Adrenal gland (tissue), 12 donors: ENCODE results near the gene USP2. TPM values are rescaled to one million over a fixed set of nuclear protein-coding genes. Genes with fewer than 3 reads are reported as not detected.
A peak's percentile ranks its signal among the peaks of the same experiment; 100 is the strongest.

Experiments
- DNase-seq, 7 donors: peaks; one replicate each; pipeline ENCODE4 v3.0.0-alpha.2; 2019 to 2020
- H3K27ac ChIP-seq, 5 donors: fragments of 200-600 bp; sonication (generic) in 4 of 5; 1 replicate in 3 of 5; 2 replicates in 2 of 5; pipeline versions ENCODE4 v1.5.1 to v1.8.0; 2016 to 2020; ENCODE audit warnings: mild to moderate bottlenecking in 1 of 5
- H3K27me3 ChIP-seq: fragments of 200-600 bp; 2 replicates; pipeline ENCODE4 v1.8.0; 2021
- H3K36me3 ChIP-seq, 2 donors: fragments of 200-600 bp; replicated peaks in 1 of 2; 1 replicate in 1 of 2; 2 replicates in 1 of 2; pipeline versions ENCODE4 v1.5.1 to v1.8.0; 2018 to 2022
- H3K4me1 ChIP-seq, 2 donors: fragments of 200-600 bp; replicated peaks in 1 of 2; 1 replicate in 1 of 2; 2 replicates in 1 of 2; pipeline versions ENCODE4 v1.5.1 to v1.8.0; 2018 to 2021
- H3K4me3 ChIP-seq, 4 donors: fragments of 200-600 bp; sonication (generic) in 3 of 4; one replicate each; pipeline ENCODE4 v1.5.1; 2016 to 2018
- H3K9me3 ChIP-seq, 3 donors: fragments of 200-600 bp; sonication (generic) in 1 of 3; replicated peaks in 1 of 3; 1 replicate in 2 of 3; 2 replicates in 1 of 3; pipeline versions ENCODE4 v1.5.1 to v1.8.0; 2016 to 2021
- POLR2A ChIP-seq, 2 donors: fragments of 450-650 bp; IDR thresholded peaks; one replicate each; pipeline ENCODE4 v1.6.1; 2017; ENCODE audit warnings: antibody characterized with exemption in 2 of 2, mild to moderate bottlenecking in 2 of 2, moderate library complexity in 1 of 2
- WGBS, 4 donors: extraction: QIAGEN DNeasy Blood & Tissue Kit in 2 of 4; methylation state at CpG; one replicate each; pipeline versions ENCODE4 v1.1.5 to v1.1.7; 2013 to 2017; 5-methylcytosine and 5-hydroxymethylcytosine counted together
- intact Hi-C, 2 donors: fragments of 100-400 bp; cut with DNase I; formaldehyde crosslinking; loops; one replicate each; pipeline versions ENCODE4 v1.14.1 to v1.15.0; 2022 to 2023
- polyA plus RNA-seq, 3 donors: library from polyadenylated mRNA; stranded (reverse); fragments of 200-250 nt in 2 of 3; fragments of 350-450 nt in 1 of 3; fragmentation: Illumina TruSeq in 1 of 3; extraction: RNeasy Lipid Tissue Mini Kit (QIAGEN cat#74804) in 1 of 3; gene quantifications; one replicate each; pipeline ENCODE4 v1.2.3, GENCODE V29; 2013 to 2014
- total RNA-seq, 9 donors: library from RNA; depleted of rRNA in 4 of 9; stranded (reverse); fragments of >200 nt in 4 of 9; fragments of 120-200 nt in 1 of 9; fragmentation: NEBNext Ultra II Directional in 1 of 9; extraction: Animal tissue kit (Norgen Biotek cat#: 25700) in 1 of 9; gene quantifications; one replicate each; pipeline versions ENCODE4 v1.1.0 to v1.2.4, GENCODE V29; 2013 to 2023
- TF ChIP-seq, protein P1 (sequence below), 6 experiments: fragments of 450-650 bp in 4 of 6; fragments of 200-600 bp in 2 of 6; sonication (generic) in 1 of 6; IDR thresholded peaks; 1 replicate in 5 of 6; 2 replicates in 1 of 6; pipeline versions ENCODE4 v1.5.1 to v1.8.0; 2016 to 2021; ENCODE audit warnings: antibody characterized with exemption in 6 of 6, mild to moderate bottlenecking in 2 of 6, moderate library complexity in 1 of 6
- donor health status: healthy with polysubstance abuse.
- donor health status: Bipolar disorder and iron deficiency.
- donor health status: DM: yes; HTN: yes; CAD: no.
- donor health status: DM: no; HTN: no; CAD: no.
- donor health status: DM: no; HTN: no; CAD: no.
- donor health status: DM: yes; HTN: yes; CAD: no.

Gene USP2
- total and polyA plus RNA-seq, 12 donors: 1.8 to 28.7 (median 9.3) TPM

DNA sequence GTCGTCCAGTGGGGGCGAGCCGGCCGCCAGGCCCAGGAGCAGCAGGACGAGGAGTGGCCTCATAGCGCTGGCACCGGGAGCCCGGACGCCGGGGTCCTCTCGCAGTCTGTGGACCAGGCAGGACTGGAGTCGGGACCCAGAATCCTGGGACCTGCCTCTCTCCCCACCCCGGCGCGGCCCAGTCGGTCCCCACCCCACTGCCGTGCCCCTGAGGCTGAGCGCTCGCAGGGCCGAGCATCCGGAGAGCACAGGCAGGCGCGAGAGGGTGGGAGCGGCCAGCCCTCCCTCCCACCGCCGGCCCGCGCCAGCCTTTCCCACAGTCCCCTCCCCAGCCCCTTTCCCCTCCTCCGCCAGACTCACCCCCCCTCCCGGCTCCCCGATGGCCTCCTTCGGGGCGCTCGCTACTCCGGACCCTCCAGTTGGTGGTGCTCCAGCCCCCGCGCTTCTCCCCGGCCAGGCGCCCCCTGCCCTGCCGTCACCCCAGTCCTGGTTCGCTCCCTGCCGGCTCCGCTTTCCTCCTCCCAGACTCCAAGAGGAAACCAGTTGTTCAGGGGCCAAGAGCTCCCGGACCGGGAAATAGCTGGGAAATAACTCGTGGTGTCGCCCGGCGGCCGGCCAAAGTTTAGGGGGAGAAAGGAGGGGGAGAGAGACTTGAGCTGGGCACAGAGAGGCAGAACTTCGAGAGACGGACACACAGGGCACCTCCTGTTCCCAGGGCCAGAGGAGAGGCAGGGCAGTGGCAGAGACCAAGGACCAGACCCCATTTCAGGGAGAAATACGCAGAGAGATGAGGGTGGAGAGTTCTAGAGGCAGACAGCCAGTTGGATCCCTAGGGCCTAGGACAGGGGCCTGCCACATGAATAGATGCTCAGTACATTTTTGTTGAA, 40.9 kb downstream of the USP2 start, which contains the start of gene C1QTNF5:
Gene C1QTNF5, minus strand, starts transcription at position 549 of the 887 bp plus-strand sequence. Its CDS starts 486 bp downstream, at position 63.
- intact Hi-C loops: loop anchor here in 1 of 2 donors (5.0 kb wide), 1 partner anchor 37 kb away; no protein-coding TSS in a partner anchor
- H3K4me3 ChIP-seq: peak within 1 kb of the TSS in 2 of 4 donors; percentile 45 to 72
- WGBS, 4 donors: 11 to 33% (median 16%) methylated on average over 22 to 53 of the region's 53 CpGs
- H3K9me3 ChIP-seq: no peaks in the 10 kb centered on the region
- H3K36me3 ChIP-seq: peaks cover 0 to 11% of the 10 kb centered on the region in 2 donors
- H3K27ac ChIP-seq: peak within 1 kb of the TSS in 4 of 5 donors; percentile 42 to 87 (median 74)
- peak; percentile 54 to 86 (median 70) for DNase-seq
- no peaks in the 10 kb centered on the region for H3K27me3 ChIP-seq
- H3K4me1 ChIP-seq: peaks cover 15 to 41% of the 10 kb centered on the region in 2 donors
- TF ChIP-seq POLR2A (IDR thresholded peaks at IDR 0.05): no peak
- TF ChIP-seq, protein P1, sequence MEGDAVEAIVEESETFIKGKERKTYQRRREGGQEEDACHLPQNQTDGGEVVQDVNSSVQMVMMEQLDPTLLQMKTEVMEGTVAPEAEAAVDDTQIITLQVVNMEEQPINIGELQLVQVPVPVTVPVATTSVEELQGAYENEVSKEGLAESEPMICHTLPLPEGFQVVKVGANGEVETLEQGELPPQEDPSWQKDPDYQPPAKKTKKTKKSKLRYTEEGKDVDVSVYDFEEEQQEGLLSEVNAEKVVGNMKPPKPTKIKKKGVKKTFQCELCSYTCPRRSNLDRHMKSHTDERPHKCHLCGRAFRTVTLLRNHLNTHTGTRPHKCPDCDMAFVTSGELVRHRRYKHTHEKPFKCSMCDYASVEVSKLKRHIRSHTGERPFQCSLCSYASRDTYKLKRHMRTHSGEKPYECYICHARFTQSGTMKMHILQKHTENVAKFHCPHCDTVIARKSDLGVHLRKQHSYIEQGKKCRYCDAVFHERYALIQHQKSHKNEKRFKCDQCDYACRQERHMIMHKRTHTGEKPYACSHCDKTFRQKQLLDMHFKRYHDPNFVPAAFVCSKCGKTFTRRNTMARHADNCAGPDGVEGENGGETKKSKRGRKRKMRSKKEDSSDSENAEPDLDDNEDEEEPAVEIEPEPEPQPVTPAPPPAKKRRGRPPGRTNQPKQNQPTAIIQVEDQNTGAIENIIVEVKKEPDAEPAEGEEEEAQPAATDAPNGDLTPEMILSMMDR (IDR thresholded peaks at IDR 0.05): no peak

DNA sequence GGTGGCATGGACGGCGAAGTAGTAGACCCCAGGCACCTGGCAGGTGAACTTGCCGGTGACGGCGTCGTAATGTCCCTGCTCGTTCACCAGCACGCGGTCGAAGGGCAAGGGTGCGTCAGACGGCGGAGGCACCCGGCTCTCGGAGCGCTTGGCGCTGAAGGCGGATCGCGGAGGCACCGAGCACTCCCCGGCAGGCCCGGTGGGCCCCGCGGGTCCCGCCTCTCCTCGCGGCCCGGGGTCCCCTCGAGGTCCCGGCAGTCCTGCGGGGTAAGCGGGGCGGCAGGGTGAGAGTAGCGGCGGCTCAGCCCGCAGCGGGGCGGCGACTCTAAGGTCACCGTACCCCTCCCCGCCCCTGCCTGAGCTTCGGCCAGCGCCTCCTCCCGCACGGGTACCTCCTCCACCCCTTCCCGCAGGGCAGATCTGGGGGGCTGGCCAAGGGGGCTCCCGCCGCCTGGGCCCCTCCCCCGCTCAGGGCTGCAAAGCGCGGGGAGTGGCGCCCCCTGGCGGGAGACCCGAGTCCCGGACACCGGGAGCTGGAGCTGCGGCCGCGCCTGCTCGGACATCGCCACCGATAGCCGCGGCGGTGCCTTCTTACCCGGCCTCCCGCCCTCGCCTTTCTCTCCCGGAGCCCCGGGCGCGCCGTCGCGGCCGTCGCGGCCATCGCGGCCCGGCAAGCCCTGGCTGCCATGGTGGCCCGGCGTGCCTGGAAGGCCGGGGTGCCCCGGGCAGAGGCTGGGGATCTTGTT, 41.7 kb downstream of the USP2 start:
- intact Hi-C loops: loop anchor here in 1 of 2 donors (5.0 to 10.0 kb wide), 3 partner anchors 38 to 135 kb away; partner anchors contain the start of gene CBL
- 5% methylated on average over 33 to 86 of the region's 86 CpGs; no CpG with 5 or more reads in 1 of the 4 donors for WGBS, 4 donors
- peak overlapping the region in 2 of 4 donors; percentile 45 to 72 for H3K4me3 ChIP-seq
- H3K27ac ChIP-seq: peak overlapping the region in 4 of 5 donors; percentile 42 to 87 (median 74)
- H3K9me3 ChIP-seq: no peaks in the 10 kb centered on the region
- H3K4me1 ChIP-seq: peaks cover 23 to 49% of the 10 kb centered on the region in 2 donors
- no peak for TF ChIP-seq POLR2A (IDR thresholded peaks at IDR 0.05)
- TF ChIP-seq, protein P1 (IDR thresholded peaks at IDR 0.05): peak; percentile 58 to 89 (median 76)
- peaks cover 0 to 11% of the 10 kb centered on the region in 2 donors for H3K36me3 ChIP-seq
- DNase-seq: peak in 5 of 7 donors; percentile 69 to 78 (median 73)
- no peaks in the 10 kb centered on the region for H3K27me3 ChIP-seq

DNA sequence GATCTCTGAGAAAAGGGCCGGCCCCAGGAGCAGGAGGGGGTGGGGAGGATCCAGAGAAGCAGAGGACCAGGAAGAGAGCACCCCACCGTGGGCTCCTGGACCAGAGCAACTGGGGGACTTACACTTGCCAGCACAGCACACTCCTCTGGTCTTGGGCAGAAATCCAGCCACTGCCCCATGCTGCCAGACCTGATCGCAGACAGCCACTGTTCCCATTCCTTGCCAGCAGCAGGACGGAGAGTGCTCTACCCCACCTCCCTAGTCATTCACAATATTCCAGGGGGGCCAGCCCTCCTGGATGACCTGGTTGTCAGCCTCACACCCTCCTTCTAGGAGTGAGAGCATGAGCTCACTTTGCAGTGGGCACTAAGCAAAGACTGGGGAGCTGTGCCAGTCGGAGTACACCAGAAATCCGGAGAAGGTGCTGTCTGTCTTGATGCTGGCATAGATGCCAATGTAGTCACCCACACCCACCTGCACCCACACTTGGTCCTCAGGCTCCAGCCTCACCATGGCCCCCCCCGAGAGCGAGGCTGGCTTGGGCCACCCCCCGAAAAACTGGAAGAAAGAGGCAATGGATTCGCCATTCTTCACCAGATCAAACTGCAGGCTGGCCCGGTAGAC, 42.4 kb downstream of the USP2 start:
- no peak overlapping the region for H3K27ac ChIP-seq
- H3K27me3 ChIP-seq: no peaks in the 10 kb centered on the region
- DNase-seq: no peak
- H3K36me3 ChIP-seq: peaks cover 0 to 11% of the 10 kb centered on the region in 2 donors
- H3K9me3 ChIP-seq: no peaks in the 10 kb centered on the region
- H3K4me3 ChIP-seq: peak overlapping the region in 2 of 4 donors; percentile 45 to 72
- WGBS, 4 donors: 43 to 59% (median 49%) methylated on average over 4 to 11 of the region's 11 CpGs
- peaks cover 23 to 50% of the 10 kb centered on the region in 2 donors for H3K4me1 ChIP-seq
- intact Hi-C loops: loop anchor here in 1 of 2 donors (10.0 kb wide), 2 partner anchors 64 to 134 kb away; partner anchors contain the start of gene CBL
- no peak for TF ChIP-seq POLR2A (IDR thresholded peaks at IDR 0.05)
- TF ChIP-seq, protein P1 (IDR thresholded peaks at IDR 0.05): no peak
